Liver (tissue), 9 donors: ENCODE data around the gene NSL1. TPM values are rescaled to one million over a fixed set of nuclear protein-coding genes. Genes with fewer than 3 reads are reported as not detected.

Experiments used
- DNase-seq: peaks from one replicate; pipeline ENCODE4 v3.0.0-alpha.2; 2017; ENCODE audit warnings: low spot score
- H3K27ac ChIP-seq, 2 donors: one replicate each; pipeline ENCODE4 v1.7.0; 2013; ENCODE audit warnings: inconsistent platforms in 2 of 2, low read length in 2 of 2, control low read depth in 1 of 2, low read depth in 1 of 2, mild to moderate bottlenecking in 1 of 2
- H3K27me3 ChIP-seq, 4 donors: one replicate each; pipeline versions ENCODE4 v1.6.1 to v1.7.0; 2013; ENCODE audit warnings: low read length in 3 of 4, inconsistent platforms in 1 of 4, mild to moderate bottlenecking in 1 of 4, moderate library complexity in 1 of 4; ENCODE audit not compliant: control insufficient read depth in 4 of 4, insufficient read depth in 4 of 4
- H3K36me3 ChIP-seq, 4 donors: one replicate each; pipeline versions ENCODE4 v1.6.1 to v1.7.0; 2013; ENCODE audit warnings: low read length in 3 of 4, mild to moderate bottlenecking in 3 of 4, low read depth in 1 of 4, moderate library complexity in 1 of 4; ENCODE audit not compliant: control insufficient read depth in 4 of 4, insufficient read depth in 3 of 4
- H3K4me1 ChIP-seq, 4 donors: one replicate each; pipeline versions ENCODE4 v1.6.1 to v1.7.0; 2013; ENCODE audit warnings: low read length in 3 of 4, mild to moderate bottlenecking in 3 of 4, moderate library complexity in 1 of 4; ENCODE audit not compliant: control insufficient read depth in 4 of 4, insufficient read depth in 4 of 4
- H3K4me3 ChIP-seq, 3 donors: one replicate each; pipeline versions ENCODE4 v1.6.1 to v1.7.0; 2013; ENCODE audit warnings: low read length in 3 of 3, control low read depth in 1 of 3, low read depth in 1 of 3, mild to moderate bottlenecking in 1 of 3
- H3K9ac ChIP-seq, 2 donors: one replicate each; pipeline ENCODE4 v1.7.0; 2013; ENCODE audit warnings: low read length in 2 of 2, mild to moderate bottlenecking in 2 of 2, moderate library complexity in 2 of 2, control low read depth in 1 of 2, low read depth in 1 of 2
- H3K9me3 ChIP-seq, 4 donors: one replicate each; pipeline versions ENCODE4 v1.6.1 to v1.7.0; 2013; ENCODE audit warnings: low read length in 3 of 4; ENCODE audit not compliant: control insufficient read depth in 4 of 4
- ATF3 ChIP-seq: IDR thresholded peaks from 2 replicates; pipeline ENCODE4 v1.6.1; 2016; ENCODE audit warnings: antibody characterized with exemption
- CTCF ChIP-seq: fragments of 150-350 bp; IDR thresholded peaks from 2 replicates; pipeline ENCODE4 v1.5.1; 2017; ENCODE audit warnings: improper control_type of control experiment, low read depth, low read length; ENCODE audit not compliant: missing input control
- EGR1 ChIP-seq, 2 donors: IDR thresholded peaks; 2 replicates each; pipeline ENCODE4 v1.6.1; 2016 to 2018; ENCODE audit warnings: antibody characterized with exemption in 2 of 2, low read depth in 2 of 2
- FOXA1 ChIP-seq: IDR thresholded peaks from 2 replicates; pipeline ENCODE4 v1.6.1; 2016; ENCODE audit warnings: antibody characterized with exemption
- FOXA2 ChIP-seq: IDR thresholded peaks from 2 replicates; pipeline ENCODE4 v1.6.1; 2016; ENCODE audit warnings: antibody characterized with exemption
- GABPA ChIP-seq, 2 donors: IDR thresholded peaks in 1 of 2; conservative IDR thresholded peaks in 1 of 2; 2 replicates each; pipeline ENCODE4 v1.6.1; 2016; ENCODE audit warnings: antibody characterized with exemption in 2 of 2, mild to moderate bottlenecking in 1 of 2, moderate library complexity in 1 of 2
- HNF4G ChIP-seq: IDR thresholded peaks from 2 replicates; pipeline ENCODE4 v1.6.1; 2016; ENCODE audit warnings: antibody characterized with exemption
- JUND ChIP-seq, 2 donors: IDR thresholded peaks; 2 replicates each; pipeline ENCODE4 v1.6.1; 2016; ENCODE audit warnings: antibody characterized with exemption in 2 of 2
- MAX ChIP-seq: IDR thresholded peaks from 2 replicates; pipeline ENCODE4 v1.6.1; 2016; ENCODE audit warnings: antibody characterized with exemption
- NR2F2 ChIP-seq: IDR thresholded peaks from 2 replicates; pipeline ENCODE4 v1.6.1; 2016; ENCODE audit warnings: antibody characterized with exemption
- RAD21 ChIP-seq, 2 donors: IDR thresholded peaks; 2 replicates each; pipeline ENCODE4 v1.6.1; 2016; ENCODE audit warnings: antibody characterized with exemption in 2 of 2, mild to moderate bottlenecking in 2 of 2
- REST ChIP-seq: IDR thresholded peaks from 2 replicates; pipeline ENCODE4 v1.6.1; 2016; ENCODE audit warnings: antibody characterized with exemption, mild to moderate bottlenecking
- RXRA ChIP-seq, 2 donors: IDR thresholded peaks; 2 replicates each; pipeline ENCODE4 v1.6.1; 2017 to 2018; ENCODE audit warnings: antibody characterized with exemption in 2 of 2, mild to moderate bottlenecking in 1 of 2
- SP1 ChIP-seq: IDR thresholded peaks from 2 replicates; pipeline ENCODE4 v1.6.1; 2018; ENCODE audit warnings: antibody characterized with exemption, mild to moderate bottlenecking
- TAF1 ChIP-seq: conservative IDR thresholded peaks from 2 replicates; pipeline ENCODE4 v1.6.1; 2016; ENCODE audit warnings: antibody characterized with exemption, mild to moderate bottlenecking
- YY1 ChIP-seq: IDR thresholded peaks from 2 replicates; pipeline ENCODE4 v1.6.1; 2016; ENCODE audit warnings: antibody characterized with exemption, mild to moderate bottlenecking
- ZBTB33 ChIP-seq: IDR thresholded peaks from 2 replicates; pipeline ENCODE4 v1.6.1; 2016; ENCODE audit warnings: antibody characterized with exemption
- polyA plus RNA-seq, 2 donors: library from polyadenylated mRNA; stranded (reverse) in 1 of 2; unstranded in 1 of 2; fragments of 200-250 nt in 1 of 2; fragments of >200 nt in 1 of 2; fragmentation: Nextera tagmentation in 1 of 2; extraction: Ambion mirVana in 1 of 2; gene quantifications; one replicate each; pipeline versions ENCODE4 v1.2.1 to v1.2.3, GENCODE V29; 2013 to 2015
- total RNA-seq, 2 donors: library from RNA; depleted of rRNA; stranded (reverse); fragments of >200 nt; gene quantifications; one replicate each; pipeline ENCODE4 v1.2.3, GENCODE V29; 2014
- donor health status: healthy.
- donor health status: healthy.
- donor health status: healthy.
- donor health status: healthy.
- donor health status: healthy.

Gene NSL1
- total and polyA plus RNA-seq, 4 donors, result 17.2 to 31.3 (median 18.7) TPM

GRCh38 chr1:212745303-212745702 is 46.3 kb downstream of the NSL1 start:
- Histone ChIP-seq H3K4me3 (no peak overlapping the region), H3K9ac (no peak overlapping the region), H3K27ac (no peak overlapping the region), H3K4me1 (peaks cover 0 to 8% (median 2%) of the 10 kb centered on the region in 4 donors), H3K36me3 (no peaks in the 10 kb centered on the region), H3K9me3 (no peaks in the 10 kb centered on the region), H3K27me3 (no peaks in the 10 kb centered on the region)
- TF ChIP-seq ZBTB33 (no peak), YY1 (no peak), ATF3 (no peak), RAD21 (IDR thresholded peaks at IDR 0.05) (no peak), FOXA2 (no peak), TAF1 (no peak), CTCF (no peak), FOXA1 (no peak), JUND (IDR thresholded peaks at IDR 0.05) (no peak), SP1 (no peak), RXRA (IDR thresholded peaks at IDR 0.05) (no peak), HNF4G (no peak), MAX (no peak), NR2F2 (no peak), REST (no peak), GABPA (IDR thresholded peaks at IDR 0.05 in 1 of 2, conservative IDR thresholded peaks at IDR 0.05 in 1 of 2) (no peak), EGR1 (IDR thresholded peaks at IDR 0.05; ENCODE audit: low read depth in 2 of 2) (no peak)
- no peak for DNase-seq
